ENCODE data around the gene RGS9. TPM values are rescaled to one million over a fixed set of nuclear protein-coding genes. Genes with fewer than 3 reads are reported as not detected.

The RGS9 gene
- total and polyA plus RNA-seq, 10 of the 15 experiments (the other 5 are each of a cell fraction or from before 2014, with no cell fraction given) = 1.1 to 10.6 (median 5.6) TPM

DNA sequence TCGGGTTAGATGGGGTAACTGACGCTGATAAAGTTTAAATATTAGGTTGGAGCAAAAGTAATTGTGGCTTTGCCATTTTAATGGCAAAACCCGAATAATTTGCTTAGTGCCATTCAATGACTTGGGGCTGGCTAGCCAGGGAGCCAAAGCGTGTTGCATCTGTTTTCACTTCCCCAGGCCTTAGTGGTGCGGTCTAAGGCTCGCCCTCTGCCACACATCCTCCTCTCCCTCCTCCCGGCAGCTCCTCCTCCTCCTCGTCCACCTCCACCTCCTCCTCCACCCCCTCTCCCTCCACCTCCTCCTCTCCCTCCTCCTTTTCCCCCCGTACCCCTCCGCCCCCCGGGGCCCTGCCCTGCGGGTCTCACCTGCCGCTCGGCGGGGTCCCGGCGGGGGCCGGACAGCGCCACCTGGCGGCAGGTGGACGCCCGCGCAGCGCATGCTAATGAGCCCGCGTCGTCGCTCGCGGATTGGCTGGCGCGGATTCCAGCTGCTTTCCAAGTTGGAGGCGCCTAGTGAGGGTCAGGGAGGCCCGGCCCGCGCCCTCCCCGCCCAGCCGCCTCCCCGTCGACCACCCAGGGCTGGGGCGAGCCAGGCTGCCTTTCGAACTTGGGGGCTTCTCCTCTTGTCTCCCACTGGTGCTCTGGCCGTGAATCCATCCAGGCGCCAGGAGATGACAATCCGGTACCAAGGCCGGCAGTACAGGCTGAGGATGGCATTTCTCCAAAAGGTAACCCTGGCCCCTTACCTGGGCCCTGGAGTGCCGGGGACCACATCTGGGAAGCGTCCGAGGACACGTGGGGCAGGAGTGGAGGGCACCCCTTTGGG, 36.6 kb upstream of the RGS9 start (continued):
- TF ChIP-seq, protein P1, sequence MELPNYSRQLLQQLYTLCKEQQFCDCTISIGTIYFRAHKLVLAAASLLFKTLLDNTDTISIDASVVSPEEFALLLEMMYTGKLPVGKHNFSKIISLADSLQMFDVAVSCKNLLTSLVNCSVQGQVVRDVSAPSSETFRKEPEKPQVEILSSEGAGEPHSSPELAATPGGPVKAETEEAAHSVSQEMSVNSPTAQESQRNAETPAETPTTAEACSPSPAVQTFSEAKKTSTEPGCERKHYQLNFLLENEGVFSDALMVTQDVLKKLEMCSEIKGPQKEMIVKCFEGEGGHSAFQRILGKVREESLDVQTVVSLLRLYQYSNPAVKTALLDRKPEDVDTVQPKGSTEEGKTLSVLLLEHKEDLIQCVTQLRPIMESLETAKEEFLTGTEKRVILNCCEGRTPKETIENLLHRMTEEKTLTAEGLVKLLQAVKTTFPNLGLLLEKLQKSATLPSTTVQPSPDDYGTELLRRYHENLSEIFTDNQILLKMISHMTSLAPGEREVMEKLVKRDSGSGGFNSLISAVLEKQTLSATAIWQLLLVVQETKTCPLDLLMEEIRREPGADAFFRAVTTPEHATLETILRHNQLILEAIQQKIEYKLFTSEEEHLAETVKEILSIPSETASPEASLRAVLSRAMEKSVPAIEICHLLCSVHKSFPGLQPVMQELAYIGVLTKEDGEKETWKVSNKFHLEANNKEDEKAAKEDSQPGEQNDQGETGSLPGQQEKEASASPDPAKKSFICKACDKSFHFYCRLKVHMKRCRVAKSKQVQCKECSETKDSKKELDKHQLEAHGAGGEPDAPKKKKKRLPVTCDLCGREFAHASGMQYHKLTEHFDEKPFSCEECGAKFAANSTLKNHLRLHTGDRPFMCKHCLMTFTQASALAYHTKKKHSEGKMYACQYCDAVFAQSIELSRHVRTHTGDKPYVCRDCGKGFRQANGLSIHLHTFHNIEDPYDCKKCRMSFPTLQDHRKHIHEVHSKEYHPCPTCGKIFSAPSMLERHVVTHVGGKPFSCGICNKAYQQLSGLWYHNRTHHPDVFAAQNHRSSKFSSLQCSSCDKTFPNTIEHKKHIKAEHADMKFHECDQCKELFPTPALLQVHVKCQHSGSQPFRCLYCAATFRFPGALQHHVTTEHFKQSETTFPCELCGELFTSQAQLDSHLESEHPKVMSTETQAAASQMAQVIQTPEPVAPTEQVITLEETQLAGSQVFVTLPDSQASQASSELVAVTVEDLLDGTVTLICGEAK (IDR thresholded peaks at IDR 0.05; ENCODE audit: borderline replicate concordance) = no peak
- TF ChIP-seq IKZF2 (IDR thresholded peaks at IDR 0.05) (peak in 1 of 2 experiments; percentile 68; a peak in 2 of 4 replicates), ZBED1 (IDR thresholded peaks at IDR 0.05; ENCODE audit: borderline replicate concordance) (no peak), DPF2 (IDR thresholded peaks at IDR 0.05) (peak; percentile 78; the same call in 1 of the 2 replicates), MTA2 (IDR thresholded peaks at IDR 0.05; ENCODE audit: low read depth) (peak; percentile 62; the same call in 1 of the 2 replicates), SRF (IDR thresholded peaks at IDR 0.05; ENCODE audit: low read depth in 2 of 2, low read length in 2 of 2) (0 out of 4 replicates have a peak, but pooled peaks of 1 of the 2 experiments have one; percentile 38), STAT1 (conservative IDR thresholded peaks at IDR 0.05) (no peak), ESRRA (IDR thresholded peaks at IDR 0.05; ENCODE audit: low read length) (no peak), CEBPB (IDR thresholded peaks at IDR 0.05; ENCODE audit: borderline replicate concordance in 1 of 2, low read depth in 2 of 2, low read length in 2 of 2) (no peak), ZNF622 (IDR thresholded peaks at IDR 0.05) (no peak), SUZ12 (IDR thresholded peaks at IDR 0.05; ENCODE audit: unreplicated experiment) (no peak), NFYA (IDR thresholded peaks at IDR 0.05; ENCODE audit: borderline replicate concordance, low read depth, low read length) (no peak), NR2F1 (conservative IDR thresholded peaks at IDR 0.05) (peak; percentile 37; the same call in 1 of the 2 replicates), RAD51 (IDR thresholded peaks at IDR 0.05) (no peak), SMAD1 (IDR thresholded peaks at IDR 0.05; ENCODE audit: low read depth, partially characterized antibody) (peak; percentile 29), CBX5 (IDR thresholded peaks at IDR 0.05; ENCODE audit: low read depth) (0 out of 2 replicates have a peak, but pooled peaks have one; percentile 58), ZZZ3 (IDR thresholded peaks at IDR 0.05; ENCODE audit: control insufficient read depth, insufficient read length, low read depth) (no peak)
- TF ChIP-seq, protein P2, sequence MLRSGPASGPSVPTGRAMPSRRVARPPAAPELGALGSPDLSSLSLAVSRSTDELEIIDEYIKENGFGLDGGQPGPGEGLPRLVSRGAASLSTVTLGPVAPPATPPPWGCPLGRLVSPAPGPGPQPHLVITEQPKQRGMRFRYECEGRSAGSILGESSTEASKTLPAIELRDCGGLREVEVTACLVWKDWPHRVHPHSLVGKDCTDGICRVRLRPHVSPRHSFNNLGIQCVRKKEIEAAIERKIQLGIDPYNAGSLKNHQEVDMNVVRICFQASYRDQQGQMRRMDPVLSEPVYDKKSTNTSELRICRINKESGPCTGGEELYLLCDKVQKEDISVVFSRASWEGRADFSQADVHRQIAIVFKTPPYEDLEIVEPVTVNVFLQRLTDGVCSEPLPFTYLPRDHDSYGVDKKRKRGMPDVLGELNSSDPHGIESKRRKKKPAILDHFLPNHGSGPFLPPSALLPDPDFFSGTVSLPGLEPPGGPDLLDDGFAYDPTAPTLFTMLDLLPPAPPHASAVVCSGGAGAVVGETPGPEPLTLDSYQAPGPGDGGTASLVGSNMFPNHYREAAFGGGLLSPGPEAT (IDR thresholded peaks at IDR 0.05; ENCODE audit: low read depth) = 0 out of 2 replicates have a peak, but pooled peaks have one; percentile 19
- TF ChIP-seq, protein P3, sequence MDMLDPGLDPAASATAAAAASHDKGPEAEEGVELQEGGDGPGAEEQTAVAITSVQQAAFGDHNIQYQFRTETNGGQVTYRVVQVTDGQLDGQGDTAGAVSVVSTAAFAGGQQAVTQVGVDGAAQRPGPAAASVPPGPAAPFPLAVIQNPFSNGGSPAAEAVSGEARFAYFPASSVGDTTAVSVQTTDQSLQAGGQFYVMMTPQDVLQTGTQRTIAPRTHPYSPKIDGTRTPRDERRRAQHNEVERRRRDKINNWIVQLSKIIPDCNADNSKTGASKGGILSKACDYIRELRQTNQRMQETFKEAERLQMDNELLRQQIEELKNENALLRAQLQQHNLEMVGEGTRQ (IDR thresholded peaks at IDR 0.05; ENCODE audit: borderline replicate concordance, low read depth, low read length) = no peak
- TF ChIP-seq, protein P4, sequence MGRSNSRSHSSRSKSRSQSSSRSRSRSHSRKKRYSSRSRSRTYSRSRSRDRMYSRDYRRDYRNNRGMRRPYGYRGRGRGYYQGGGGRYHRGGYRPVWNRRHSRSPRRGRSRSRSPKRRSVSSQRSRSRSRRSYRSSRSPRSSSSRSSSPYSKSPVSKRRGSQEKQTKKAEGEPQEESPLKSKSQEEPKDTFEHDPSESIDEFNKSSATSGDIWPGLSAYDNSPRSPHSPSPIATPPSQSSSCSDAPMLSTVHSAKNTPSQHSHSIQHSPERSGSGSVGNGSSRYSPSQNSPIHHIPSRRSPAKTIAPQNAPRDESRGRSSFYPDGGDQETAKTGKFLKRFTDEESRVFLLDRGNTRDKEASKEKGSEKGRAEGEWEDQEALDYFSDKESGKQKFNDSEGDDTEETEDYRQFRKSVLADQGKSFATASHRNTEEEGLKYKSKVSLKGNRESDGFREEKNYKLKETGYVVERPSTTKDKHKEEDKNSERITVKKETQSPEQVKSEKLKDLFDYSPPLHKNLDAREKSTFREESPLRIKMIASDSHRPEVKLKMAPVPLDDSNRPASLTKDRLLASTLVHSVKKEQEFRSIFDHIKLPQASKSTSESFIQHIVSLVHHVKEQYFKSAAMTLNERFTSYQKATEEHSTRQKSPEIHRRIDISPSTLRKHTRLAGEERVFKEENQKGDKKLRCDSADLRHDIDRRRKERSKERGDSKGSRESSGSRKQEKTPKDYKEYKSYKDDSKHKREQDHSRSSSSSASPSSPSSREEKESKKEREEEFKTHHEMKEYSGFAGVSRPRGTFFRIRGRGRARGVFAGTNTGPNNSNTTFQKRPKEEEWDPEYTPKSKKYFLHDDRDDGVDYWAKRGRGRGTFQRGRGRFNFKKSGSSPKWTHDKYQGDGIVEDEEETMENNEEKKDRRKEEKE (IDR thresholded peaks at IDR 0.05) = no peak

Data from GM12878 (cell line).